Measurements from ENCODE around the gene RAB40C.

- no peak for TF ChIP-seq CTCF (IDR thresholded peaks at IDR 0.05)
- no peak for TF ChIP-seq POLR2A (IDR thresholded peaks at IDR 0.05)
- no peak for TF ChIP-seq POLR2AphosphoS5 (IDR thresholded peaks at IDR 0.05)
Measured at GRCh38 chr16:552171-552570, 37.7 kb upstream of the RAB40C start.

Measured in sigmoid colon (tissue), 4 donors.